IMR-90 (cell line): Measurements from ENCODE around the gene SURF4. TPM values are rescaled to one million over a fixed set of nuclear protein-coding genes. Genes with fewer than 3 reads are reported as not detected.

ENCODE experiments used
- ATAC-seq: fragments of 200-7000 bp; cut with Tn5 transposase; 2 replicates; pipeline ENCODE4 v1.9.1; 2020; ENCODE audit warnings: low read depth, mild to moderate bottlenecking, moderate library complexity
- BruUV-seq: library from RNA; stranded (reverse); fragments of 400-500 nt; replicated peaks from 2 replicates; lab custom pipeline; 2021; lab: Mats Ljungman, UMichigan
- CTCF ChIA-PET: fragments of 300-600 bp; formaldehyde crosslinking; extraction: SDS; loops from one replicate; lab custom pipeline; 2021; ENCODE audit warnings: antibody characterized with exemption; lab: Yijun Ruan, JAX
- POLR2A ChIA-PET: fragments of 300-600 bp; sonication (Branson Sonifier 250); formaldehyde crosslinking; loops from one replicate; lab custom pipeline; 2022; ENCODE audit warnings: antibody characterized with exemption; ENCODE audit not compliant: unreplicated experiment; lab: Charles Lee
- DNase-seq: peaks from one replicate; pipeline ENCODE4 v3.0.0; 2013
- H2AFZ ChIP-seq: replicated peaks from 2 replicates; pipeline ENCODE3; 2013; ENCODE audit warnings: low read length, mild to moderate bottlenecking; ENCODE audit not compliant: poor library complexity
- H2AK5ac ChIP-seq: 2 replicates; pipeline ENCODE4 v1.6.1; 2013; ENCODE audit warnings: low read depth, low read length, inconsistent platforms
- H2AK9ac ChIP-seq: replicated peaks from 2 replicates; pipeline ENCODE3; 2013; ENCODE audit warnings: mild to moderate bottlenecking, low read depth, low read length, moderate library complexity; ENCODE audit not compliant: poor library complexity
- H2BK120ac ChIP-seq: 2 replicates; pipeline ENCODE4 v1.6.1; 2013; ENCODE audit warnings: low read depth, low read length, inconsistent platforms
- H2BK15ac ChIP-seq: 3 replicates; pipeline ENCODE4 v1.6.1; 2013; ENCODE audit warnings: low read depth, low read length, inconsistent platforms
- H2BK20ac ChIP-seq: 2 replicates; pipeline ENCODE4 v1.6.1; 2013; ENCODE audit warnings: low read depth, mild to moderate bottlenecking, inconsistent platforms, low read length, moderate library complexity
- H2BK5ac ChIP-seq: 2 replicates; pipeline ENCODE4 v1.6.1; 2013; ENCODE audit warnings: mild to moderate bottlenecking, low read depth, low read length, inconsistent platforms; ENCODE audit not compliant: poor library complexity, severe bottlenecking
- H3K14ac ChIP-seq: replicated peaks from 2 replicates; pipeline ENCODE4 v1.6.1; 2013; ENCODE audit warnings: low read depth, low read length, inconsistent platforms
- H3K18ac ChIP-seq: 2 replicates; pipeline ENCODE4 v1.6.1; 2013; ENCODE audit warnings: low read depth, low read length, control low read depth
- H3K23ac ChIP-seq: 2 replicates; pipeline ENCODE4 v1.6.1; 2013; ENCODE audit warnings: low read depth, low read length, inconsistent platforms
- H3K27ac ChIP-seq: 2 replicates; pipeline ENCODE4 v1.5.1; 2013; ENCODE audit warnings: mild to moderate bottlenecking, control low read depth, low read length; ENCODE audit not compliant: insufficient read depth
- H3K27me3 ChIP-seq: 2 replicates; pipeline ENCODE4 v1.6.1; 2013; ENCODE audit warnings: low read length; ENCODE audit not compliant: control insufficient read depth, insufficient read depth
- H3K36me3 ChIP-seq: 2 replicates; pipeline ENCODE4 v1.6.1; 2013; ENCODE audit warnings: low read length, mixed read lengths; ENCODE audit not compliant: control insufficient read depth, insufficient read depth
- H3K4ac ChIP-seq: 2 replicates; pipeline ENCODE4 v1.6.1; 2013; ENCODE audit warnings: low read depth, low read length, inconsistent platforms
- H3K4me1 ChIP-seq: 2 replicates; pipeline ENCODE4 v1.6.1; 2013; ENCODE audit warnings: low read length, mixed read lengths; ENCODE audit not compliant: control insufficient read depth, insufficient read depth
- H3K4me2 ChIP-seq: 2 replicates; pipeline ENCODE4 v1.6.1; 2013; ENCODE audit warnings: low read depth, mild to moderate bottlenecking, control low read depth, low read length, moderate library complexity
- H3K4me3 ChIP-seq: 2 replicates; pipeline ENCODE4 v1.5.1; 2013; ENCODE audit warnings: low read depth, mild to moderate bottlenecking, control low read depth, low read length, moderate library complexity; ENCODE audit not compliant: insufficient read depth
- H3K56ac ChIP-seq: 2 replicates; pipeline ENCODE4 v1.6.1; 2013; ENCODE audit warnings: low read length, inconsistent platforms; ENCODE audit not compliant: insufficient read depth; ENCODE audit errors: extremely low read depth
- H3K79me1 ChIP-seq, 2 experiments: 2 replicates each; pipeline ENCODE4 v1.6.1; 2013; ENCODE audit warnings: low read length in 2 of 2, inconsistent platforms in 1 of 2, low read depth in 1 of 2
- H3K9ac ChIP-seq: 2 replicates; pipeline ENCODE4 v1.6.1; 2013; ENCODE audit warnings: low read depth, low read length, control low read depth
- H3K9me1 ChIP-seq: 2 replicates; pipeline ENCODE4 v1.6.1; 2013; ENCODE audit warnings: low read length, inconsistent platforms; ENCODE audit not compliant: insufficient read depth
- H3K9me3 ChIP-seq: 2 replicates; pipeline ENCODE4 v1.6.1; 2013; ENCODE audit warnings: low read length; ENCODE audit not compliant: control insufficient read depth, insufficient read depth
- H4K20me1 ChIP-seq: 2 replicates; pipeline ENCODE4 v1.6.1; 2013; ENCODE audit warnings: low read length, inconsistent platforms; ENCODE audit not compliant: insufficient read depth
- H4K5ac ChIP-seq: 2 replicates; pipeline ENCODE4 v1.6.1; 2013; ENCODE audit warnings: mild to moderate bottlenecking, low read depth, low read length, control low read depth
- H4K8ac ChIP-seq, 2 experiments: 2 replicates each; pipeline ENCODE4 v1.6.1; 2013; ENCODE audit warnings: low read depth in 2 of 2, low read length in 2 of 2, control low read depth in 1 of 2, inconsistent platforms in 1 of 2
- H4K91ac ChIP-seq: 2 replicates; pipeline ENCODE4 v1.6.1; 2013; ENCODE audit warnings: low read depth, low read length, inconsistent platforms; ENCODE audit not compliant: insufficient read depth
- BHLHE40 ChIP-seq: fragments of 150-350 bp; IDR thresholded peaks from 2 replicates; pipeline ENCODE4 v1.6.1; 2016; ENCODE audit warnings: mild to moderate bottlenecking, low read depth, low read length
- CEBPB ChIP-seq: IDR thresholded peaks from 2 replicates; pipeline ENCODE4 v1.6.1; 2012; ENCODE audit warnings: low read depth, low read length, improper control_type of control experiment
- CHD1 ChIP-seq: IDR thresholded peaks from 2 replicates; pipeline ENCODE4 v1.6.1; 2012; ENCODE audit warnings: low read depth, low read length, improper control_type of control experiment
- FOS ChIP-seq: fragments of 150-350 bp; IDR thresholded peaks from 2 replicates; pipeline ENCODE4 v1.6.1; 2016; ENCODE audit warnings: low read depth, low read length
- MAFK ChIP-seq: IDR thresholded peaks from 2 replicates; pipeline ENCODE4 v1.6.1; 2012; ENCODE audit warnings: low read depth, low read length, improper control_type of control experiment
- MAZ ChIP-seq: IDR thresholded peaks from 2 replicates; pipeline ENCODE4 v1.6.1; 2012; ENCODE audit warnings: low read depth, mild to moderate bottlenecking, low read length, improper control_type of control experiment, moderate library complexity, borderline replicate concordance
- NFE2L2 ChIP-seq: fragments of 150-350 bp; IDR thresholded peaks from 2 replicates; pipeline ENCODE4 v1.6.1; 2016; ENCODE audit warnings: low read depth, mild to moderate bottlenecking, low read length
- RAD21 ChIP-seq: IDR thresholded peaks from 2 replicates; pipeline ENCODE4 v1.6.1; 2012; ENCODE audit warnings: low read length, improper control_type of control experiment
- RCOR1 ChIP-seq: IDR thresholded peaks from 2 replicates; pipeline ENCODE4 v1.6.1; 2012; ENCODE audit warnings: mild to moderate bottlenecking, low read length, improper control_type of control experiment; ENCODE audit not compliant: insufficient replicate concordance
- RFX5 ChIP-seq: IDR thresholded peaks from 2 replicates; pipeline ENCODE4 v1.8.0; 2012; ENCODE audit warnings: low read depth, mild to moderate bottlenecking, low read length, moderate library complexity
- SMC3 ChIP-seq: fragments of 150-350 bp; IDR thresholded peaks from 2 replicates; pipeline ENCODE4 v1.6.1; 2016; ENCODE audit warnings: low read depth, mild to moderate bottlenecking, antibody characterized with exemption, low read length, moderate library complexity
- USF2 ChIP-seq: fragments of 150-350 bp; IDR thresholded peaks from 2 replicates; pipeline ENCODE4 v1.6.1; 2017; ENCODE audit warnings: mild to moderate bottlenecking, antibody characterized with exemption, low read length, low read depth
- WGBS, 2 experiments: methylation state at CpG; one replicate each; pipeline versions ENCODE4 v1.1.5 to v1.1.7; 2013; ENCODE audit warnings: missing lambda C conversion rate in 2 of 2; ENCODE audit not compliant: insufficient read length in 1 of 2; ENCODE audit errors: extremely low coverage in 2 of 2; 5-methylcytosine and 5-hydroxymethylcytosine counted together
- dilution Hi-C: fragments of 300-500 bp; cut with HindIII; formaldehyde crosslinking; loops from one replicate; pipeline ENCODE4 v1.14.3; 2018; ENCODE audit warnings: low sequenced_read_pairs; ENCODE audit not compliant: unreplicated experiment
- in situ Hi-C: fragments of 300-500 bp; cut with MboI; formaldehyde crosslinking; loops from 3 replicates; pipeline ENCODE4 v1.14.3; 2019; ENCODE audit warnings: low sequenced_read_pairs, inconsistent platforms, mixed read lengths
- intact Hi-C: fragments of 100-400 bp; cut with micrococcal nuclease; formaldehyde crosslinking; loops from 2 replicates; pipeline ENCODE4 v1.10.0; 2022
- polyA plus RNA-seq, 3 experiments: library from polyadenylated mRNA; depleted of rRNA; stranded (reverse); fragments of >200 nt; gene quantifications; 2 replicates each; pipeline ENCODE4 v1.2.3, GENCODE V29; 2012; ENCODE audit warnings: low replicate concordance in 1 of 3
- total RNA-seq: library from RNA; depleted of rRNA; stranded (reverse); fragments of >200 nt; gene quantifications from 2 replicates; pipeline ENCODE4 v1.2.3, GENCODE V29; 2012
- TF ChIP-seq, protein P1 (sequence below): fragments of 150-350 bp; IDR thresholded peaks from 2 replicates; pipeline ENCODE4 v1.6.1; 2016; ENCODE audit warnings: low read depth, mild to moderate bottlenecking, low read length, moderate library complexity, borderline replicate concordance

Gene SURF4
- total and polyA plus RNA-seq, 2 of the 4 experiments (the other 2 are of a cell fraction), result 307 to 532 TPM

DNA sequence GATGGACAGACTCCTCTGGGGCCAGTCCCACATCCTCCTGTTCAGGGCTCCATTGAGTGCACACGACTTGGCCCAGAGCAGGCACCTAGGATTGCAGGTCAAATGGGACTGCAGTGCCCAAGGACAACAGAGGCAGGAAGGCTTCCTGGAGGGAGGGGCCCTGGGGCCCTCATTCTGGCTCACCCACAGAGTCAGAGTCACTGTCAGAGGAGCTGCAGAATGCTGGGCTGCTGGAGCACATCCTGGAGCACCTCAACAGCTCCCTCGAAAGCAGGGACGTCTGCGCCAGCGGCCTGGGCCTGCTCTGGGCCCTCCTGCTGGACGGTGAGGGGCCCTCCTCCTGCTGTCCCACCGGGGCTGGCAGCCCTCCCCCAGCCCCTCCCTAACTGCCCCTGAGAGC lies 26.8 kb upstream of the SURF4 start:
- Histone ChIP-seq H2AK9ac (no peak overlapping the region), H3K56ac (no peak overlapping the region), H2BK20ac (no peak overlapping the region), H2BK15ac (no peak overlapping the region), H3K4me1 (peaks cover 2% of the 10 kb centered on the region; the same call in 1 of the 2 replicates), H3K4me3 (no peak overlapping the region), H3K79me1 (peaks cover 0 to 22% of the 10 kb centered on the region in 2 experiments; a peak in 2 of 4 replicates), H3K4me2 (no peak overlapping the region), H2BK5ac (no peak overlapping the region), H4K20me1 (peaks cover 17% of the 10 kb centered on the region; the same call in 1 of the 2 replicates), H3K18ac (no peak overlapping the region), H3K23ac (no peak overlapping the region), H4K8ac (no peak overlapping the region), H3K9me3 (no peaks in the 10 kb centered on the region), H3K4ac (no peak overlapping the region), H3K9me1 (0 out of 2 replicates have a peak, but pooled peaks cover 4% of the 10 kb centered on the region), H4K5ac (no peak overlapping the region), H3K14ac (no peak overlapping the region), H4K91ac (no peak overlapping the region), H3K9ac (no peak overlapping the region), H3K27ac (no peak overlapping the region), H2AK5ac (no peak overlapping the region), H2AFZ (no peak overlapping the region), H3K36me3 (peaks cover 20% of the 10 kb centered on the region), H2BK120ac (no peak overlapping the region), H3K27me3 (peaks cover 1% of the 10 kb centered on the region; the same call in 1 of the 2 replicates)
- TF ChIP-seq RFX5, result no peak
- TF ChIP-seq CHD1, result no peak
- no peak for TF ChIP-seq RAD21
- TF ChIP-seq CEBPB, result no peak
- no peak for TF ChIP-seq MAZ
- no peak for TF ChIP-seq SMC3
- TF ChIP-seq BHLHE40, result no peak
- TF ChIP-seq USF2, result no peak
- TF ChIP-seq, protein P1, sequence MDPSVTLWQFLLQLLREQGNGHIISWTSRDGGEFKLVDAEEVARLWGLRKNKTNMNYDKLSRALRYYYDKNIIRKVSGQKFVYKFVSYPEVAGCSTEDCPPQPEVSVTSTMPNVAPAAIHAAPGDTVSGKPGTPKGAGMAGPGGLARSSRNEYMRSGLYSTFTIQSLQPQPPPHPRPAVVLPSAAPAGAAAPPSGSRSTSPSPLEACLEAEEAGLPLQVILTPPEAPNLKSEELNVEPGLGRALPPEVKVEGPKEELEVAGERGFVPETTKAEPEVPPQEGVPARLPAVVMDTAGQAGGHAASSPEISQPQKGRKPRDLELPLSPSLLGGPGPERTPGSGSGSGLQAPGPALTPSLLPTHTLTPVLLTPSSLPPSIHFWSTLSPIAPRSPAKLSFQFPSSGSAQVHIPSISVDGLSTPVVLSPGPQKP, result no peak
- TF ChIP-seq RCOR1, result no peak
- no peak for TF ChIP-seq FOS
- no peak for TF ChIP-seq NFE2L2
- no peak for TF ChIP-seq MAFK
- DNase-seq, result no peak
- in situ Hi-C loops, result loop anchor here (10.0 kb wide), 2 partner anchors 82 to 322 kb away; no protein-coding TSS in a partner anchor
- no TSS peak for BruUV-seq
- CTCF ChIA-PET, result no interaction called here
- intact Hi-C loops, result no loop called here
- ATAC-seq, result no peak
- dilution Hi-C loops, result no loop called here
- 100% methylated on average over 1 of the region's 7 CpGs; no CpG with 5 or more reads in 1 of the 2 experiments for WGBS, 2 experiments
- POLR2A ChIA-PET, result no interaction called here
